ENCODE measurements around the gene KLRF1. TPM values are rescaled to one million over a fixed set of nuclear protein-coding genes. Genes with fewer than 3 reads are reported as not detected.

The KLRF1 gene
- total and polyA plus RNA-seq, 9 donors: 0.17 to 1.1 (median 0.39) TPM; not detected in 5

GRCh38 chr12:9851927-9852326 lies 24.6 kb downstream of the KLRF1 start:
- no peak for DNase-seq
- no peak for TF ChIP-seq CTCF (IDR thresholded peaks at IDR 0.05)
- TF ChIP-seq EP300 (IDR thresholded peaks at IDR 0.05): no peak
- no peak for TF ChIP-seq POLR2A (IDR thresholded peaks at IDR 0.05)
- Histone ChIP-seq H3K36me3 (no peaks in the 10 kb centered on the region), H3K27me3 (no peaks in the 10 kb centered on the region), H3K27ac (no peak overlapping the region), H3K4me3 (no peak overlapping the region), H3K4me1 (ENCODE audit: insufficient read depth) (no peaks in the 10 kb centered on the region), H3K9me3 (no peaks in the 10 kb centered on the region)
- intact Hi-C loops (cut with DNase I): no loop called here
- 81 to 88% (median 85%) methylated on average over 2 of the region's 2 CpGs for WGBS, 3 donors

GRCh38 chr12:9856151-9856550 lies 28.9 kb downstream of the KLRF1 start:
- TF ChIP-seq POLR2A (IDR thresholded peaks at IDR 0.05) (no peak), EP300 (IDR thresholded peaks at IDR 0.05) (no peak), CTCF (IDR thresholded peaks at IDR 0.05) (no peak)
- Histone ChIP-seq H3K27ac (no peak overlapping the region), H3K4me3 (no peak overlapping the region), H3K4me1 (ENCODE audit: insufficient read depth) (no peaks in the 10 kb centered on the region), H3K9me3 (no peaks in the 10 kb centered on the region), H3K36me3 (no peaks in the 10 kb centered on the region), H3K27me3 (no peaks in the 10 kb centered on the region)
- DNase-seq: no peak
- intact Hi-C loops (cut with DNase I): no loop called here
- WGBS, 3 donors: 90 to 95% (median 90%) methylated on average over 1 of the region's 1 CpG

- Histone ChIP-seq H3K4me3 (no peak overlapping the region), H3K27me3 (no peaks in the 10 kb centered on the region), H3K36me3 (no peaks in the 10 kb centered on the region), H3K9me3 (no peaks in the 10 kb centered on the region), H3K4me1 (ENCODE audit: insufficient read depth) (no peaks in the 10 kb centered on the region), H3K27ac (no peak overlapping the region)
- 80 to 84% (median 80%) methylated on average over 3 of the region's 3 CpGs for WGBS, 3 donors
- TF ChIP-seq CTCF (IDR thresholded peaks at IDR 0.05) (no peak), EP300 (IDR thresholded peaks at IDR 0.05) (no peak), POLR2A (IDR thresholded peaks at IDR 0.05) (no peak)
- intact Hi-C loops (cut with DNase I): no loop called here
- DNase-seq: no peak
These were observed 29.6 kb downstream of the KLRF1 start for GRCh38 chr12:9856894-9857293.

- intact Hi-C loops (cut with DNase I): no loop called here
- H3K36me3 ChIP-seq: no peaks in the 10 kb centered on the region
- H3K4me1 ChIP-seq (ENCODE audit: insufficient read depth): no peaks in the 10 kb centered on the region
- no peak for DNase-seq
- no peaks in the 10 kb centered on the region for H3K9me3 ChIP-seq
- H3K4me3 ChIP-seq: no peak overlapping the region
- TF ChIP-seq POLR2A (IDR thresholded peaks at IDR 0.05): no peak
- no peak for TF ChIP-seq CTCF (IDR thresholded peaks at IDR 0.05)
- TF ChIP-seq EP300 (IDR thresholded peaks at IDR 0.05): no peak
- H3K27ac ChIP-seq: no peak overlapping the region
- H3K27me3 ChIP-seq: no peaks in the 10 kb centered on the region
These were observed 30.9 kb downstream of the KLRF1 start for GRCh38 chr12:9858135-9858534.
